Measurements from ENCODE around the gene MBP.

MBP gene

DNA sequence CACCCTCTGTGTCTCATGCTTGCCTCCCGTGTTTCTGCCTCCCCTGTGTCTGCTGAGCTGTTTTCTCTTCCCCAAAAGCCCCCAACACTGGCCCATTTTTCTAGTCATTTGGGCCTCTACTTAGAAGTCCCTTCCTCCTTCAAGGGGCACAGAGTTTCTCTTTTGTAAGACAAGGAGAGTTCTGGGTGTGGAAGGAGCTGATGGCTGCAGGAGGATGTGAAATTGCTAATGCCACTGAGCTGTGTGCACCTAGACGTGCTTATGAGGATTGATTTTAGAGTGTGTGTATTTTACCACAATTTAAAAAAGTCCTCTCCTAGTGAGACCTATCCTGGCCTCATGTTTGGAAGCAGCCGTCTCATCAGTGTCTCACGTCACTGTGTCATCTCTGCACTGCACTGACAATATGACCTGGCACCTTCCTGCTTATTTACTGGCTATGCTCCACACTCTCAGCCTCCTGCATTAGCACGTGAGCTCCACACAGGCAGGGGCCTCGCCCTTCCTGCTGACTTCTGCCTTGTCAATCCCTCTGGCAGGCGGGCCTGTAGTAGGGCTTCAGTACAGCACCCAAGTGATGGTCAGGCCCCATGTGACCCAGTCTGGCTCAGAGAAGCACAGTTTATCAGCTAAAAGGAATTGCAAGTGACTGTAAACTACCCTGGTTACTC, 8.0 kb upstream of the MBP start:
- ChIA-PET POLR2A (no interaction called here), CTCF (interaction anchor here (0.7 kb wide), 1 partner anchor 71 kb away, joined by 3 read pairs; no protein-coding TSS in a partner anchor)
- TF ChIP-seq, protein P1, sequence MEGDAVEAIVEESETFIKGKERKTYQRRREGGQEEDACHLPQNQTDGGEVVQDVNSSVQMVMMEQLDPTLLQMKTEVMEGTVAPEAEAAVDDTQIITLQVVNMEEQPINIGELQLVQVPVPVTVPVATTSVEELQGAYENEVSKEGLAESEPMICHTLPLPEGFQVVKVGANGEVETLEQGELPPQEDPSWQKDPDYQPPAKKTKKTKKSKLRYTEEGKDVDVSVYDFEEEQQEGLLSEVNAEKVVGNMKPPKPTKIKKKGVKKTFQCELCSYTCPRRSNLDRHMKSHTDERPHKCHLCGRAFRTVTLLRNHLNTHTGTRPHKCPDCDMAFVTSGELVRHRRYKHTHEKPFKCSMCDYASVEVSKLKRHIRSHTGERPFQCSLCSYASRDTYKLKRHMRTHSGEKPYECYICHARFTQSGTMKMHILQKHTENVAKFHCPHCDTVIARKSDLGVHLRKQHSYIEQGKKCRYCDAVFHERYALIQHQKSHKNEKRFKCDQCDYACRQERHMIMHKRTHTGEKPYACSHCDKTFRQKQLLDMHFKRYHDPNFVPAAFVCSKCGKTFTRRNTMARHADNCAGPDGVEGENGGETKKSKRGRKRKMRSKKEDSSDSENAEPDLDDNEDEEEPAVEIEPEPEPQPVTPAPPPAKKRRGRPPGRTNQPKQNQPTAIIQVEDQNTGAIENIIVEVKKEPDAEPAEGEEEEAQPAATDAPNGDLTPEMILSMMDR (IDR thresholded peaks at IDR 0.05; ENCODE audit: control extremely low read depth, extremely low read depth, low read depth, missing control alignments) = no peak
- DNase-seq (ENCODE audit: extremely low spot score) = no peak

DNA sequence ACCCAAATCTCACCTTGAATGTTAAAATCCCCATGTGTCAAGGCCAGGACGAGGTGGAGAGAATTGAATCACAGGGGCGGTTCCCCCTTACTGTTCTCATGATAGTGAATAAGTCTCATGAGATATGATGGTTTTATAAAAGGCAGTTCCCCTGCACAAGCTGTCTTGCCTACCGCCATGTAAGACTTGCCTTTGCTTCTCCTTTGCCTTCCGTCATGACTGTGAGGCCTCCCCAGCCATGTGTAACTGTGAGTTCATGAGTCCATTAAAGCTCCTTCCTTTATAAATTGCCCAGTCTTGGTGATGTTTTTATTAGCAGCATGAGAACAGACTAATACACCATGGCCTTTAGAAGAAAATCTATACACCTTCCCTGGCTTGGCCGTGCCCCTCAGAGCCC, 7.4 kb upstream of the MBP start:
- TF ChIP-seq, protein P1 (IDR thresholded peaks at IDR 0.05; ENCODE audit: control extremely low read depth, extremely low read depth, low read depth, missing control alignments) = no peak
- no peak for DNase-seq (ENCODE audit: extremely low spot score)
- ChIA-PET CTCF (no interaction called here), POLR2A (no interaction called here)

DNA sequence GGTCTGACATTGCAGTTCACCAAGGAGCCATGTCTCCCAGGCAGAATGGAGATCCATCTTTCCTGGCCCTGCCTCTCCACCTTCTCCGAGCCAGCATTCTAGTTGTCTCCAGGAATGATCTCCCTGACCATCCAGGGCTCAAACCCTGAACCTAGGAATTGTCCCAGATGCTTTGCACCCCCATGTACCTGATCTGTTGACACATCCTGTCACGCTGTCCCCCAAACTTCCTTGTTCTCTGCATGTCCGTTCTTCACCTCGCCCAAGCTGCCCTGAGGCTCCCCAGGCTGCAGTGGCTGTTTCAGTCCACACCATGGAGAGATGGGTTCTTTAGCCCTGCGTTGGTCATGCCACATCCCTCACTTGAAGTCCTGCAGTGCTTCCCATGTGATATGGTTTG, 7.0 kb upstream of the MBP start:
- DNase-seq (ENCODE audit: extremely low spot score) = no peak
- POLR2A ChIA-PET = interaction anchor here (0.5 kb wide), 1 partner anchor 9 kb away, joined by 7 read pairs; no protein-coding TSS in a partner anchor
- CTCF ChIA-PET = interaction anchor here (1.8 kb wide), 1 partner anchor 72 kb away, joined by 4 read pairs; no protein-coding TSS in a partner anchor
- TF ChIP-seq, protein P1 (IDR thresholded peaks at IDR 0.05; ENCODE audit: control extremely low read depth, extremely low read depth, low read depth, missing control alignments) = no peak

DNA sequence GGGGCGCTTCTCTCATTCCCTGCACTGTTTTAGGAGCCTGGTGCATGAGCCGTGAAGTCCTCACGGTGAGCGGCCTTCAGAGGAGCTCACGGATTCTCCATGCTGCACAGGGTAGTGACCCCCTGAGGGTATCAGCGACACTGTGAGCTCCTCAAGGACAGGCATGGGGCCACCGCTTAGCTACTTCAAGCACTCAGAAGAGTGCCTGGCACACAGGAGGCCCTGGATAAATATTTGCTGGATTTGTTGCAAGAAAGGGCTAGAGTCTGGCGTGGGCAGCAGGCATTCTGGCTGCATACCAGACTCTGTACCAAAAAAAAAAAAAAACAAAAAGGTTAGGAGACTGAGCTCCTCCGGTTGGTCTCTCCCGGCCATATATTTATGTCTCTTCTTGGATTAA, 5.7 kb upstream of the MBP start:
- DNase-seq (ENCODE audit: extremely low spot score) = no peak
- CTCF ChIA-PET = interaction anchor here (1.0 to 1.8 kb wide), 4 partner anchors 14 to 73 kb away, joined by 3 to 4 read pairs (median 3); no protein-coding TSS in a partner anchor
- POLR2A ChIA-PET = interaction anchor here (0.7 kb wide), 1 partner anchor 30 kb away, joined by 3 read pairs; no protein-coding TSS in a partner anchor
- TF ChIP-seq, protein P1 (IDR thresholded peaks at IDR 0.05; ENCODE audit: control extremely low read depth, extremely low read depth, low read depth, missing control alignments) = no peak

DNA sequence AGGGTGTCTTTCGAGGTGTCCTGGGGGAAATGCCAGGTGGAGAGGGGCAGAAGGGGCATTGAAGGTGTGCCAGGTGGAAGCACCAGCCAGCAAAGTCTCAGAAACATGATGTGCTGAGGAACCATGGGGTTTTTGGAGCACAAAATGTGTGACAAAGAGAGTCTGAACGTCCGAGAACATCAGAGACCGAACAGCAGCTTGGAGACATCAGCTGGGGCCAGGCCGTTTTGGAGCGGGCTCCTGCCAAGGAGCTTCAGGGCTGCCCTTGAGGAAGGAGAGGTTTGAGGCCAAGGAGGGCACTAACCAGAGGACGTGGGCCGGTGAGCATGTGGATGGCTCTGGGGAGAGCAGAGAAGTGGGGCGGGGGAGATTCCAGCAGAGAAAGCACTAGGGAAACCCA, 5.3 kb upstream of the MBP start:
- POLR2A ChIA-PET = no interaction called here

DNA sequence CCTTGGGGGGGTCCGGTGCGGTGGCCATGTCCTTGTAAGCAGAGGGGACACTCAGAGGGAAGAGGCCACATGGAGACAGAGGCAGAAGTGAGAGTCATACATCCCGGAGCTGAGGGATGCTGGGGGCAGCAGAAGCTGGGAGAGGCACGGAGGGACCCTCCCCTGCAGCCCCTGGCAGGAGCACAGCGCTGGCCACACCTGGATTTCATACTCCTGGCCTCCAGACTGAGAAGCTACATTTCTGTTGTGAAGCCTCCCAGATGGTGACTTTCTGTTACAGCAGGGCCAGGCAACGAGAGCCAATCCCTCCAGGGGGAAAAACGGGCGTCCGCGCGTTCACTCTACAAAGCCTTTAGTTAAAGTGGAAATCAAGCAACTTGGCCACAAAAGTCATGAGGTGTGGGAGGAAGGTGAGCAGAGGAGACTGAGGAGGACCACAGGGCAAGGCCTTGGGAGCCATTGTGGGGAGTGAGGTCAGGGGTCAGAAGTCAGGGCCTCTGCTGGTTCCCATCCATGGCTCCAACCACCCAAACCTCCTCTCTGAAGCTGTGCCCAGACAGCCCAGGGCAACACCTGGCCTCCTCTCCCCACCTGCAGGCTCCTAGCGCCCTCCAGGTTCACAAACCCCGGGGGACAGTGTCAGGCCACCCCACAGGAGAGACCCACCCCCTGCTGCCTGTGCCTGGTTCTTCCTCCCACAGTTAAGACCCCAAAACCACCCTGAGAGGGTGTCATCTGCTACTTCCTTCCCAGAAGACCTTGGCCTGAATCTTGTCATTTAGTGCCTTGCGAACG, 4.5 kb upstream of the MBP start:
- CTCF ChIA-PET = interaction anchor here (1.8 kb wide), 1 partner anchor 12 kb away, joined by 3 read pairs; no protein-coding TSS in a partner anchor
- POLR2A ChIA-PET = no interaction called here
- TF ChIP-seq, protein P1 (IDR thresholded peaks at IDR 0.05; ENCODE audit: control extremely low read depth, extremely low read depth, low read depth, missing control alignments) = no peak
- no peak for DNase-seq (ENCODE audit: extremely low spot score)

More for the DNA sequence above, 5.3 kb upstream of the MBP start:
- TF ChIP-seq, protein P1 (IDR thresholded peaks at IDR 0.05; ENCODE audit: control extremely low read depth, extremely low read depth, low read depth, missing control alignments) = no peak
- DNase-seq (ENCODE audit: extremely low spot score) = no peak
- CTCF ChIA-PET = interaction anchor here (1.0 to 1.8 kb wide), 4 partner anchors 13 to 74 kb away, joined by 3 to 4 read pairs (median 3); no protein-coding TSS in a partner anchor

Data from GM10248 (cell line).